Muscle layer of duodenum (tissue), 2 donors: ENCODE measurements around the gene CKS1B.
"Not testable (repeated sequence)": the region's sequence is repeated elsewhere in the genome, so short reads cannot be mapped to it uniquely, and the experiment has no call there.

ENCODE experiments used
- H3K27ac ChIP-seq: one replicate; pipeline ENCODE4 v1.7.0; 2013; ENCODE audit warnings: mild to moderate bottlenecking, low read length
- H3K27me3 ChIP-seq: one replicate; pipeline ENCODE4 v1.7.0; 2013; ENCODE audit warnings: low read depth, mild to moderate bottlenecking, control low read depth, low read length
- H3K36me3 ChIP-seq, 2 donors: one replicate each; pipeline ENCODE4 v1.7.0; 2013; ENCODE audit warnings: low read length in 2 of 2, control low read depth in 1 of 2, mild to moderate bottlenecking in 1 of 2; ENCODE audit not compliant: insufficient read depth in 2 of 2, control insufficient read depth in 1 of 2
- H3K4me1 ChIP-seq, 2 donors: one replicate each; pipeline ENCODE4 v1.7.0; 2013; ENCODE audit warnings: low read length in 2 of 2, mild to moderate bottlenecking in 2 of 2, control low read depth in 1 of 2, moderate library complexity in 1 of 2; ENCODE audit not compliant: insufficient read depth in 2 of 2, control insufficient read depth in 1 of 2
- H3K4me3 ChIP-seq, 2 donors: one replicate each; pipeline ENCODE4 v1.7.0; 2013; ENCODE audit warnings: low read length in 2 of 2, low read depth in 1 of 2, mild to moderate bottlenecking in 1 of 2
- H3K9me3 ChIP-seq, 2 donors: one replicate each; pipeline ENCODE4 v1.7.0; 2013; ENCODE audit warnings: low read length in 2 of 2, control low read depth in 1 of 2, mild to moderate bottlenecking in 1 of 2; ENCODE audit not compliant: control insufficient read depth in 1 of 2
- donor health status: healthy.

Gene CKS1B

DNA sequence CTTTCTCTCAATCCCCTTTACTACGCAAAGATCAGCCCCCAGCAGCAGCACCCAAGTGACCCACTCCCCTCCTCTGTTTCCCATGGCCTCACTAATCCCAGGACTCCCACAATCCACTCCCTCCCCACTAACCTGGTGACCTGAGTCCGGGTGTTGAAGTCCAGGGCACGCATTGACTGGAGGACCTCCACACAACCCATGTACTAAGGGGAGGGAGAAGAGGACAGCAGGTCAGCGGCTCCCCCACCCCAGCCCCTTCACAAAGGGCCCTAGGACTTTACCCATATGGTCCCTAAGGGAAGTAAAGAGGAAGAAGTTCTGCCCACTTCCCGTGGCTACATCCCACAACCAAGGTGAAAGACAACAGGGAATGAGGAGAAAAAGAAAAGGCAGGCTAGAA is 5.2 kb upstream of the CKS1B start:
- Histone ChIP-seq H3K9me3 (no peaks in the 10 kb centered on the region), H3K4me1 (peaks cover 17 to 39% of the 10 kb centered on the region in 2 donors), H3K4me3 (peak overlapping the region; percentile 48 to 65), H3K36me3 (peaks cover 31 to 52% of the 10 kb centered on the region in 2 donors), H3K27me3 (no peaks in the 10 kb centered on the region), H3K27ac (peak overlapping the region; percentile 78)

- Histone ChIP-seq H3K4me3 (peak overlapping the region; percentile 48 to 65), H3K27me3 (no peaks in the 10 kb centered on the region), H3K9me3 (no peaks in the 10 kb centered on the region), H3K27ac (peak overlapping the region; percentile 78), H3K4me1 (peaks cover 17 to 39% of the 10 kb centered on the region in 2 donors), H3K36me3 (peaks cover 27 to 46% of the 10 kb centered on the region in 2 donors)
These were observed 4.5 kb upstream of the CKS1B start for GRCh38 chr1:154969860-154970452.

DNA sequence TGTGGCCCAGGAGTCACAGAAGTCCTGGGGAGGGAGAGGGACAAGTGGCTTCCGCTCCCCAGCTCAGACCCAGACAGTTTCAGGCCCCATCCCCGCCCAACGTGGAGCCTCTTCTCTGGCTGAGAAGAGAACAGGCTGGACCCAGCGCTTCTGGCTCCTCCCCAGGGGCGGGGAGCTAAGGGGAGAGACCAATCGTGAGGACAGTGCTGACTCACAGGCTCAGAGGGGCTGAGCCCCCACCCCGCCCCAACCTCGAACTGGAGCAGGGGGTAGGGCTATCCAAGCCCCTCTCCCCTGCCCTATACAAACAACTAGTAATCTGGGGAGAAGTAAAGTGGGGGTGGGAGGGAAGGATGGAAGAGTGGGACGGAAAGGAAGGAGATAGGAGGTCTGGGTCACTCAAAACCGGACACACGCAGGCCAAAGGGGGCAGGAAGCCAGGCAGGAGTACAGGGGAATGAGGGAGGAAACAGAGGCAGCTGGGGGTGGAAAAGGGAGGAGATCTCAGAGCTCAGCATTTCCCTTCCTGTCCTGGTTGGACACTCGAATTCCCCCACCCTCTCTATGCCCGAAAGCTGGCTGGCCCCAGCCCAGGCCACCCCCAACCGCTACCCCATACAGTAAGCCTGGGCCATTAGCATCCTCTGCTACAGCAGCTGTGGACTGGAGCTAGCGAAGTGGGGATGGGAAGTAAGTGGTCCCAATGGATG is 3.7 kb upstream of the CKS1B start, which contains the start of gene SHC1:
Gene SHC1, minus strand, starts transcription at position 117 of the 710 bp plus-strand sequence. CDS start 221 bp downstream, outside the sequence.
- Histone ChIP-seq H3K9me3 (no peaks in the 10 kb centered on the region), H3K4me3 (peak within 1 kb of the TSS; percentile 48 to 65), H3K27ac (peak within 1 kb of the TSS; percentile 78), H3K4me1 (peaks cover 17 to 39% of the 10 kb centered on the region in 2 donors), H3K36me3 (peaks cover 26 to 38% of the 10 kb centered on the region in 2 donors), H3K27me3 (no peaks in the 10 kb centered on the region)

GRCh38 chr1:154971341-154971998 is 3.0 kb upstream of the CKS1B start:
- Histone ChIP-seq H3K36me3 (peaks cover 20 to 32% of the 10 kb centered on the region in 2 donors), H3K4me1 (peaks cover 23 to 46% of the 10 kb centered on the region in 2 donors), H3K27me3 (no peaks in the 10 kb centered on the region), H3K4me3 (peak overlapping the region; percentile 48 to 65), H3K9me3 (no peaks in the 10 kb centered on the region), H3K27ac (peak overlapping the region; percentile 78)

- peak overlapping the region; percentile 95 for H3K27ac ChIP-seq
- H3K9me3 ChIP-seq = no peaks in the 10 kb centered on the region
- H3K36me3 ChIP-seq = peaks cover 13 to 25% of the 10 kb centered on the region in 2 donors
- no peaks in the 10 kb centered on the region for H3K27me3 ChIP-seq
- peaks cover 23 to 47% of the 10 kb centered on the region in 2 donors for H3K4me1 ChIP-seq
- peak overlapping the region; percentile 83 to 85 for H3K4me3 ChIP-seq
These were observed 2.3 kb upstream of the CKS1B start for GRCh38 chr1:154972213-154972516.

DNA sequence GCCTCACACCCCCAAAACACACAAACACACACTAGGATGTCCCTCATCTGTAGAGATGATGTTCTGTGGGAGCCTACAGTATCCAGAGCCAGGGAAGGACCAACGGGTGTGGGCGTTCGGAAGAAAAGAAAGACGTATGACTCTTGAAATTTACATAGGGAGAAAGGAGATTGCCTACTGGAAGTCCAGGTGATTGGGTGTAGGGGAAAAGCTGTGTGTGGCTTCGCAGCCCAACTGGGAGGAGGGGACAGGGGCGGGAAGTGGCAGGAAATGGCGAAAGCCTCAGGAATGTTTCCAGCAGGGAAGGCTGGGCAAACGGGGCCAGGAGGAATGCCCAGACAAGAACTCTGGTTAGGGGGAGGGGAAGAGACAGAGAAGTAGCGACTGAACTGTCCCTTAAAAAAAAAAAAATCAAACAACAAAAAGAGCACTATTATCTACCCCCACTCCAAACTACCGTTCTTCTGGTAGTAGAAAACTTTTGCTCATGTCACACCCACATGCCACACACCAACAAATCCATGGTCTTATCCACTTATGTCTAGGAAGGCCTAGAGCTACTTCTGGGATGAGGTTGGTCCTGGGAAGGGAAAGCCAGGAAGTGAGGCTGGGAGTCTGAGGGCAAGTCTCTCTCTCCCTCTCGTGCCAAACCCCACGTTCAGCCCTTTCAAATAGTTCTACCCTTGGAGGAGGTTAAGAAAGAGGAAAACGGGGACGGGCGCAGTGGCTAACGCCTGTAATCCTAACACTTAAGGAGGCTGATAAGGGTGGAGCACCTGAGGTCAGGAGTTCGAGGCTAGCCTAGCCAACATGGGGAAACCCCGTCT is 1.8 kb upstream of the CKS1B start:
- Histone ChIP-seq H3K27ac (peak overlapping the region; percentile 95), H3K36me3 (peaks cover 8 to 19% of the 10 kb centered on the region in 2 donors), H3K4me1 (peaks cover 23 to 47% of the 10 kb centered on the region in 2 donors), H3K4me3 (peak overlapping the region; percentile 83 to 85), H3K27me3 (no peaks in the 10 kb centered on the region), H3K9me3 (no peaks in the 10 kb centered on the region)

DNA sequence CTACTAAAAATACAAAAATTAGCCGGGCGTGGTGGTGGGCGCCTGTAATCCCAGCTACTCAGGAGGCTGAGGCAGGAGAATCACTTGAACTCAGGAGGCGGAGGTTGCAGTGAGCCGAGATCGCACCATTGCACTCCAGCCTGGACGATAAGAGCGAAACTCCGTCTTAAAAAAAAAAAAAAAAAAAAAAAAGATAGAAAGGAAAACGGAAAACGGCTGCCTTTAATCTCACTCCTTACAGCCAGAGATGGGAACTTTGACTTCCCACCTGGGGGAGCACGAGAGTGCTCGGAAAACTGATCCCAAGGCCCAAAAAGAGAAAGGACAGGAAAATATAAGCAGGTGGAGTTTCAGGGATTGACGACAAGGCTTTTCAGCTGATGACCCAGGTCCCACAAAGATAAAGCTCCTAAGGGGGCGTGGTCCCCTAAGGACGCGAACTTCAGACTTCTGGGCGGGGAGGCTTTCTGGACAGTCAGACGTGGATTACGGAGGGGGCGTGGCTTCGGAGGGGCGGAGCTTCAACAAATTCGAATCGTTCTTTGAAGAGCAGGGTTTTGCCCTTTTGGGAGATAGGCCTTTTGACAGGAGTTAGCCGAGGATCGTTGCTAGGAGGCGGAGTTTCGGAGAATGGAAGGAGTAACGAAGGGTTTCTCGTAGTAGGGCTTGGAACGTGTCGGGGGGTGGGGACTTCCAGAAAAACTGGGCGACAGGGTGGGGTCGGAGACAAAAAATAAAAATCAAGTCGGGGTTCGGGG is 958 bp upstream of the CKS1B start:
- Histone ChIP-seq H3K27me3 (no peaks in the 10 kb centered on the region), H3K27ac (peak overlapping the region; percentile 95), H3K36me3 (peaks cover 4 to 11% of the 10 kb centered on the region in 2 donors), H3K9me3 (no peaks in the 10 kb centered on the region), H3K4me3 (peak overlapping the region; percentile 83 to 85), H3K4me1 (peaks cover 23 to 46% of the 10 kb centered on the region in 2 donors)

DNA sequence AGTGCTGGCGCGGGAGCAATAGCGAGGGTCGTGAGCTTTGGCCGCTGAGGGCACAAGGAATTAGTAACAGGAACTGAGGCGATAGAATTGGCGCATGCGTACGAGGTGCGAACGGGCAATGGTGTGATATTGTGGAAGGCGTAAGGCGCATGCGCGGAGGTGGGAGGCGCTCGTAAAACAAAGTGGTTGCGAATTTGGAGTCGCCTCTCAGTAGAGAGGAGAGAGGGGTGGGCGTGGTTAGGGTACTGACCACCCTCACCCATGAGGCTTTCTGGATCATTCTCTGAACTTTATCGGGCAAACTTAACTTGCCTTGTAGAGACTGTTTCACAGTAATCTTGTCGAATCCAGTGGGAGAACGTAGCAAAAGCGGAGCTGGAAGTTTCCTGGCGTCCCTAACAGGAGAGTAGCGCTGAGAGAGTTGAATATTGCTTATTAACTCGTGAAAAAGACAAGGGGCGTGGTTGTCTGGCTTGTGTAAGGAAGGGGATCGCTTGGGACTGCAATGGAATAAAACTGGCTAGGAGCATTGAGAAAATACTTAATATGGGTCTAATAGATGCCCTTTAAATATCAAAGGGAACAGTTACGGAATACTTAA is 427 bp downstream of the CKS1B start:
- peak overlapping the region; percentile 95 for H3K27ac ChIP-seq
- no peaks in the 10 kb centered on the region for H3K27me3 ChIP-seq
- peaks cover 4 to 11% of the 10 kb centered on the region in 2 donors for H3K36me3 ChIP-seq
- peaks cover 23 to 33% of the 10 kb centered on the region in 2 donors for H3K4me1 ChIP-seq
- H3K4me3 ChIP-seq = peak overlapping the region; percentile 83 to 85
- H3K9me3 ChIP-seq = no peaks in the 10 kb centered on the region

DNA sequence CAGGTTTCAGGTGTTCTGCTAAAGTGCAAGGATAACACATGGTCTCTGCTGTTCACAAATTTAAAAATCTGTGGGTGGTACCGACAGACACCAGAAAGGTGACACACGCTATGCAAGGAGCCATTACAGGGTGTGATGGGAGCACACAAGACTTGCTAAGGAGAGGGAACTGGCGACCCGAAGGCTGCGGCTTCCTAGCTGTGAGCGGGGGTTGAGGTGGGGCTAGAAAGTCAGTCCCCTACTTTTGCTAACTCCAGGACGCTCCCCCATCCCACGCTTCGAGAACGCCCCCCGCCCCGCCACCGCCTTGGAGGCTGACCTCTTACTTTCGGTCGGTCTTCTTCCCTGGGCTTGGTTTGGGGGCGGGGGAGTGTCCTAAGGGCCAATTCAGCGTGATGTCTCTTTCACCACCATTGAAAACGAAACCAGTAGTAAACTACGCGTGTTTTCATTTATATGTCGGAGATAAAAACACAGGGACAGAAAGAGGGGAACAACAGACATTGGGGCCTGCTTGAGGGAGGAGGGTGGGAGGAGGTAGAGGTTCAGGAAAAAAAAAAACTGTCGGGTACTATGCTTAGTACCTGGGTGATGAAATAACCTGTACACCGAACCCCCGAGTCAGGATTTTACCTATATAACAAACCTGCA is 1.1 kb downstream of the CKS1B start:
- Histone ChIP-seq H3K4me3 (peak overlapping the region; percentile 83 to 85), H3K36me3 (peaks cover 4 to 11% of the 10 kb centered on the region in 2 donors), H3K27me3 (no peaks in the 10 kb centered on the region), H3K27ac (peak overlapping the region; percentile 95), H3K9me3 (no peaks in the 10 kb centered on the region), H3K4me1 (peaks cover 23 to 28% of the 10 kb centered on the region in 2 donors)

DNA sequence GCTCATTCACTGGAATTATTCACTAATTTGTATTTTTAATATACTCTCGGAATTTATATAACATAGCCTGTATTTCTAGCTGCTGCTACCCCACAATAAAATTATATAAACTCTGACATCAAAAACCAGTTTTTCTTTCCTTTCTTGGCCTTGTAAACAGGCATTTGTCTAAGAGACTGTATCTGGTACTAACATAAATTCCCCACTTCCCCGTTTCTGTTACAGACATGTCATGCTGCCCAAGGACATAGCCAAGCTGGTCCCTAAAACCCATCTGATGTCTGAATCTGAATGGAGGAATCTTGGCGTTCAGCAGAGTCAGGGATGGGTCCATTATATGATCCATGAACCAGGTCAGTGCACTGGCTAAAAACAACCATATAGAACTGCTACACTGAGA is 3.3 kb downstream of the CKS1B start:
- H3K27ac ChIP-seq, H3K27me3 ChIP-seq, H3K4me3 ChIP-seq, H3K36me3 ChIP-seq, H3K9me3 ChIP-seq: not testable (repeated sequence)
- peaks cover 11 to 21% of the 10 kb centered on the region in 2 donors for H3K4me1 ChIP-seq
